Lower leg skin (tissue), 4 donors: Measurements from ENCODE around the gene SCMH1. TPM values are rescaled to one million over a fixed set of nuclear protein-coding genes. Genes with fewer than 3 reads are reported as not detected.

Experiments used
- DNase-seq, 2 donors: peaks; one replicate each; pipeline ENCODE4 v3.0.0-alpha.2; 2019; ENCODE audit warnings: low spot score in 2 of 2
- H3K4me3 ChIP-seq: fragments of 200-600 bp; sonication (generic); 2 replicates; pipeline ENCODE4 v1.5.1; 2017; ENCODE audit warnings: mild to moderate bottlenecking, low read depth; ENCODE audit not compliant: poor library complexity, severe bottlenecking
- POLR2A ChIP-seq, 2 donors: fragments of 450-650 bp; IDR thresholded peaks; one replicate each; pipeline ENCODE4 v1.6.1; 2016 to 2017; ENCODE audit warnings: antibody characterized with exemption in 2 of 2, mild to moderate bottlenecking in 1 of 2, moderate library complexity in 1 of 2
- WGBS, 2 donors: methylation state at CpG; one replicate each; pipeline ENCODE4 v1.1.5; 2018; 5-methylcytosine and 5-hydroxymethylcytosine counted together
- intact Hi-C: fragments of 100-400 bp; cut with DNase I; formaldehyde crosslinking; loops from one replicate; pipeline ENCODE4 v1.15.0; 2023; ENCODE audit warnings: low total_unique reads
- total RNA-seq, 4 donors: library from RNA; depleted of rRNA; stranded (reverse); fragments of >200 nt; gene quantifications; one replicate each; pipeline ENCODE4 v1.1.0, GENCODE V29; 2016
- TF ChIP-seq, protein P1 (sequence below), 3 donors: fragments of 450-650 bp; IDR thresholded peaks; one replicate each; pipeline ENCODE4 v1.5.1; 2016; ENCODE audit warnings: antibody characterized with exemption in 3 of 3, mild to moderate bottlenecking in 3 of 3, moderate library complexity in 2 of 3

The SCMH1 gene
- total RNA-seq, 4 donors from 2014 or later, result 8.9 to 30.9 (median 21.8) TPM

DNA sequence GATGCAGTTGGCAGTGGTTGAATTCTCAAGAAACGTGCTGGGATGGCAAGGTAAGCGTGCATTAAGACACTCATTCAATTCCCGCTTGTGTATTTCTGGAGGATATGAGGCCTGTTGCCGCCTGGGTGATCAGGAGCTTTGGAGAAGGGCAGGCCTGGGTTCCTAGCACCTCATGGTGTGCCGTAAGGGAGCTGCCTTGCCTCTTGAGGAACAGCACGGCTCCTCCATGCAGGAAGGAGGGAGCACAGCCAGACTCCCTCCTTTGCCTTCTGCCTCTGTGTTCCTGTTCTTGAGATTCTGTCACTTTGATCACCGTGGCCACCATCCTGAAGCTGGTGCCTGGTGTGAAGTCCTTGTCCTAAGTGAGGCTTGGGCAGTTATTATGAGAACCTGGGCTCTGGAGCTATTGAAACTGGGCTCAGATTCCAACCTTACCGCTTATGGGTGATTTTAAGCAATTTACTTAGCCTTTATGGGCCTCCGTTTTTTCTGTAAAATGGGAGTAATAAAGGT is 238.9 kb downstream of the SCMH1 start:
- H3K4me3 ChIP-seq, result no peak overlapping the region
- no peak for TF ChIP-seq POLR2A (IDR thresholded peaks at IDR 0.05)
- 83 to 85% methylated on average over 9 of the region's 9 CpGs for WGBS, 2 donors
- intact Hi-C loops, result no loop called here
- no peak for DNase-seq

DNA sequence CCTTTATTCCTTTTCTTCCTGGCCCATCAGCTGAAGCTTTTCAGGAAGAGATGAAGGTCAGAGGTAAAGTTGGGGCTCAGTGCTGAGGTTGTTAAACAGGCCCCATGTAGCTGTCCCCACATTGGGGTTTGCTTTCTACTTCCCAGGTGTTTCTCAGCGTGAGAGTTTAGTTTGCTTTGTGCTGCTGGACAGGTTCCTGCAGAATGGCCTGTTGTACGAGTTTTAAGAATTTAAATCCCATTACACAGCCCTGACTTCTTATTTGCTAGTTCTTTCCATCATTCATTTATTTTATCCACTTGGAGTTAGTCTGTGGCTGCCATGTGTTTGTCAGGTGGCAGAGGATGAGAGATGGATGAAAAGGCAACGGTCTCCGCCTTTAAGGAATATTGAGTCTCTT is 243.4 kb downstream of the SCMH1 start:
- no peak for TF ChIP-seq POLR2A (IDR thresholded peaks at IDR 0.05)
- TF ChIP-seq, protein P1, sequence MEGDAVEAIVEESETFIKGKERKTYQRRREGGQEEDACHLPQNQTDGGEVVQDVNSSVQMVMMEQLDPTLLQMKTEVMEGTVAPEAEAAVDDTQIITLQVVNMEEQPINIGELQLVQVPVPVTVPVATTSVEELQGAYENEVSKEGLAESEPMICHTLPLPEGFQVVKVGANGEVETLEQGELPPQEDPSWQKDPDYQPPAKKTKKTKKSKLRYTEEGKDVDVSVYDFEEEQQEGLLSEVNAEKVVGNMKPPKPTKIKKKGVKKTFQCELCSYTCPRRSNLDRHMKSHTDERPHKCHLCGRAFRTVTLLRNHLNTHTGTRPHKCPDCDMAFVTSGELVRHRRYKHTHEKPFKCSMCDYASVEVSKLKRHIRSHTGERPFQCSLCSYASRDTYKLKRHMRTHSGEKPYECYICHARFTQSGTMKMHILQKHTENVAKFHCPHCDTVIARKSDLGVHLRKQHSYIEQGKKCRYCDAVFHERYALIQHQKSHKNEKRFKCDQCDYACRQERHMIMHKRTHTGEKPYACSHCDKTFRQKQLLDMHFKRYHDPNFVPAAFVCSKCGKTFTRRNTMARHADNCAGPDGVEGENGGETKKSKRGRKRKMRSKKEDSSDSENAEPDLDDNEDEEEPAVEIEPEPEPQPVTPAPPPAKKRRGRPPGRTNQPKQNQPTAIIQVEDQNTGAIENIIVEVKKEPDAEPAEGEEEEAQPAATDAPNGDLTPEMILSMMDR (IDR thresholded peaks at IDR 0.05), result no peak
- 87 to 90% methylated on average over 4 of the region's 4 CpGs for WGBS, 2 donors
- DNase-seq, result no peak
- no peak overlapping the region for H3K4me3 ChIP-seq
- intact Hi-C loops, result no loop called here

DNA sequence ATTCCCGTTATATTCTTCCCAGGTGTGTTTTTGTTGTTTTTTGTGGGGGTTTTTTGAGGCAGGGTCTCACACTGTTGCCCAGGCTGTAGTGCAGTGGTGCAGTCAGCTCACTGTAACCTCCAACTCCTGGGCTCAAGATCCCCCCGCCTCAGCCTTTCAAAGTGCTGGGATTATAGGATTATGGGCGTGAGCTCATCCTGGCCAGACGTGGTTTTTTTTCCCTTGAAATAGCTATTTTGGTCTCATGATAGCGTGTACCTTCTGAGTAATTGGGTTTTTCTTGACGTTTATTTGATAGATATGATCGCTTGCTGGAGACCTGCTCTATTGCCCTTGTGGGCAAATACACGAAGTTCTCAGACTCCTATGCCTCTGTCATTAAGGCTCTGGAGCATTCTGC is 245.0 kb downstream of the SCMH1 start:
- H3K4me3 ChIP-seq, result no peak overlapping the region
- DNase-seq, result no peak

DNA sequence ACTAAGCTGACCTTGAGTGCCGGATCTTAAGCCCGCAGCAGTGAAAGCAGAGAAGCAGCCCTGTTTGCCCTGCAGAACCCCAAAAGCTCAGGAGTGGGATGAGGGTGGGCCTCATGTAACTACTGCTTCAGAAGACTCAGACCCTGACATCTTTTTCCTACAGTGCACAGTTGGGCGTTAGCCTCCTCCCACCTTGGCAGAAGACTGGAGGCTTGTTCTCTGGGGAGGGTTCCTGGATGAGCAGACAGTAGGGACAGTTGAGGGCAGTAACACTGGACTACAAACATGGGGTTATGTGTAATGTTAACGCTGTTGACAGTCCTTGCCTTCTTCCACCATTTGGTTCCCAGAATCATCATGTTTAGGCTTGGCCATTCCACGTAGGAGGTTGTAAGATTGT is 253.0 kb downstream of the SCMH1 start:
- 97 to 98% methylated on average over 5 of the region's 5 CpGs for WGBS, 2 donors

More for the DNA sequence above, 245.0 kb downstream of the SCMH1 start:
- TF ChIP-seq POLR2A (IDR thresholded peaks at IDR 0.05), result no peak
- TF ChIP-seq, protein P1 (IDR thresholded peaks at IDR 0.05), result no peak
- intact Hi-C loops, result no loop called here
- WGBS, 2 donors, result 93 to 95% methylated on average over 8 of the region's 8 CpGs

DNA sequence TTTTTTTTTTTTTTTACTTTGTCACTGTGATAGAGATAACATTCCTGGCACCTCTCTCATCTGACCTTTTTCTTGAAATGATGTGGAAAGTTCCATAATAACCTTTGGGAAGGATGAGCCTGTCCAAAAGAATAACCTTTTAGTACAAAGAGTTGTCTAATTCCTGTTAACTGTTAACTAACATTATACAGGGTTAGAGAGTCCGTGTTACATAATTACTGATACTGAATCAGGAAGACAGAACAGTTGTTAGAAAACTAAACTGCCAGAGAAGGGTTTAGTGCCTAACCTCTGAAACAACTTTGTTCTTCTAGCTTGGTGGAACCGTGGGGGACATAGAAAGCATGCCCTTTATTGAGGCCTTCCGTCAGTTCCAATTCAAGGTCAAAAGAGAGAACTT is 253.8 kb downstream of the SCMH1 start:
- intact Hi-C loops, result no loop called here
- WGBS, 2 donors, result 92 to 93% methylated on average over 3 of the region's 3 CpGs
- no peak for DNase-seq
- no peak overlapping the region for H3K4me3 ChIP-seq
- TF ChIP-seq POLR2A (IDR thresholded peaks at IDR 0.05), result no peak
- TF ChIP-seq, protein P1 (IDR thresholded peaks at IDR 0.05), result no peak

More for the DNA sequence above, 253.0 kb downstream of the SCMH1 start:
- intact Hi-C loops, result no loop called here
- H3K4me3 ChIP-seq, result no peak overlapping the region
- no peak for DNase-seq
- TF ChIP-seq, protein P1 (IDR thresholded peaks at IDR 0.05), result no peak
- no peak for TF ChIP-seq POLR2A (IDR thresholded peaks at IDR 0.05)

DNA sequence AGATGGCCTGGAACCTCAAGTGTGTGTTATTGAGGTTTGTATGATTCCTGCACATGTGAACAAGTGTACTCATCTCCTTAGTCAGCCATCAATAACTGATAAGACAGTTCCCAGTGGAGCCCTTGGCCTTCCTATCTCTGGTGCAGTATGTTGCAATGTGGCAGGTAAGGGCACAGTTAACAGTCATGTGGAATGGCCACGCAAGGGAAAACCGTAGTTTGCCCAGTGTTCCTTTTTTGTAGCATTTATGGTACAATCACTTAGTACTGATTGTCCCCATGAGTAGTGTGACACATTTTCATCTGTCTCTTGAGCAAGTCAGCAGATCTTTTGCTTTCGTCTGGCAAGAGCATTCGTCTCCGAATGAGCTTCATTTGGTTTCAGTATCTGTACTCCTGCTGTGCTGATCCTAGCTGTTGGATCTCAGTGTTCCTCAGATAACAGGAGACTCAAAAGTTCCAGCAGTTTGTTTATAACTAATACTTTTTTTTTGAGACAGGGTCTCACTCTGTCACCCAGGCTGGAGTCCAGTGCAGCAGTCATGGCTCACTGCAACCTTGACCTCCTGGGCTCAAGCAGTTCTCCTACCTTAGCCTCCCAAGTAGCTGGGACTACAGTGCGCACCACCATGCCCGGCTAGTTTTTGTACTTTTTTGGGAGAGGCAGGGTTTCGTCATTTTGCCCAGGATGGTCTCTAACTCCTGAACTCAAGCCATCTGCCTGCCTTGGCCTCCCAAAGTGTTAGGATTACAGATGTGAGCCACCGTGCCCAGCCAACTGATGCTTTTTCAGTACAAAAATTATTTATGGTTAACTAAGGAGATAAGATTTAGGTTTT is 254.4 kb downstream of the SCMH1 start:
- TF ChIP-seq, protein P1 (IDR thresholded peaks at IDR 0.05), result no peak
- no peak for TF ChIP-seq POLR2A (IDR thresholded peaks at IDR 0.05)
- no peak for DNase-seq
- 89 to 90% methylated on average over 9 of the region's 9 CpGs for WGBS, 2 donors
- intact Hi-C loops, result no loop called here
- H3K4me3 ChIP-seq, result no peak overlapping the region
